A204.1 (cell line): ENCODE measurements around the gene CCDC78.
"Not testable (repeated sequence)": the region's sequence is repeated elsewhere in the genome, so short reads cannot be mapped to it uniquely, and the experiment has no call there.

Experiments
- FAIRE-seq: peaks from 2 replicates; lab custom pipeline; 2012; peaks lifted over from hg19 to GRCh38; lab: Jason Lieb, UNC

CCDC78 gene

GRCh38 chr16:692356-693108 is 33.7 kb downstream of the CCDC78 start:
- FAIRE-seq = no peak

DNA sequence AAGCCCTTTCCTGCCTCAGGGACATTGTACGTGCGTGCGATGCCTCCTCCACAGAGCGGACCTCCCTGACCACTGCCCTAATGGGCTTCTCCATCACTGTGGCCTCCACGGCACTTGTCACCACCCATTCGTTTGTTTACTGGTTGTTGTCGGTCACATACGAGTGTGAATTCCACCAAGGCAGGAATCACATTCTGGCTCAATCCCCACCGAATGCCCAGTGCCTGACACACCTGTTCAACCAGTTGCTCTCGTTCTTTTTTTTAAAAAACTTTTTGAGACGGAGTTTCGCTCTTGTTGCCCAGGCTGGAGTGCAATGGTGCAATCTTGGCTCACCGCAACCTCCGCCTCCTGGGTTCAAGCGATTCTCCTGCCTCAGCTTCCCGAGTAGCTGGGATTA is 35.0 kb downstream of the CCDC78 start:
- not testable (repeated sequence) for FAIRE-seq

- no peak for FAIRE-seq
These were observed 36.9 kb downstream of the CCDC78 start for GRCh38 chr16:689175-689897.

GRCh38 chr16:687499-687898 is 38.7 kb downstream of the CCDC78 start:
- no peak for FAIRE-seq

GRCh38 chr16:686459-687260 is 39.6 kb downstream of the CCDC78 start:
- no peak for FAIRE-seq

DNA sequence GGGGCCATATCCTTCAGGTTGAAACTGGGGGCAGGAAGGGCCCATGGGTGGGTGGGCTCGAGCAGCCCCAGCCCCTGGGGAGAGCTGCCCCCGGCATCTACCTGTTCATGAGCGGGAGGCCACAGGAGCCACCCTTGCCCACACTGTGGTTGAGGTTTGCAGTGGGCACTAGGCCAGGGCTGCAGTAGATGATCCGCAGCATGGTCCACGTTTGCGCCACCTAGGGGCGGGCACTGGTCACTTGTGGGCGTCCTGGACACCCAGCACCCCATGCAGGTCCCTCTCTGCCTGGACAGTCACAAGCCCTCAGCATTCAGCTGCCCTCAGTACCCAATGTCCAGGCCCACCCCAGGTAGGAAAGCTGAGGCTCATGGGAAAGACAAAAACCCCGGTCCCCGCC is 40.3 kb downstream of the CCDC78 start:
- no peak for FAIRE-seq

GRCh38 chr16:684961-685696 is 41.1 kb downstream of the CCDC78 start:
- no peak for FAIRE-seq

GRCh38 chr16:684071-684794 is 42.0 kb downstream of the CCDC78 start, which contains the start of gene JMJD8:
TSS of gene JMJD8 (minus strand) at chr16:684334. CDS start at chr16:684319, 15 bp downstream.
- no peak for FAIRE-seq

- no peak for FAIRE-seq
These were observed 42.7 kb downstream of the CCDC78 start for GRCh38 chr16:683396-684070.

- FAIRE-seq = no peak
These were observed 43.5 kb downstream of the CCDC78 start for GRCh38 chr16:682493-683395.

DNA sequence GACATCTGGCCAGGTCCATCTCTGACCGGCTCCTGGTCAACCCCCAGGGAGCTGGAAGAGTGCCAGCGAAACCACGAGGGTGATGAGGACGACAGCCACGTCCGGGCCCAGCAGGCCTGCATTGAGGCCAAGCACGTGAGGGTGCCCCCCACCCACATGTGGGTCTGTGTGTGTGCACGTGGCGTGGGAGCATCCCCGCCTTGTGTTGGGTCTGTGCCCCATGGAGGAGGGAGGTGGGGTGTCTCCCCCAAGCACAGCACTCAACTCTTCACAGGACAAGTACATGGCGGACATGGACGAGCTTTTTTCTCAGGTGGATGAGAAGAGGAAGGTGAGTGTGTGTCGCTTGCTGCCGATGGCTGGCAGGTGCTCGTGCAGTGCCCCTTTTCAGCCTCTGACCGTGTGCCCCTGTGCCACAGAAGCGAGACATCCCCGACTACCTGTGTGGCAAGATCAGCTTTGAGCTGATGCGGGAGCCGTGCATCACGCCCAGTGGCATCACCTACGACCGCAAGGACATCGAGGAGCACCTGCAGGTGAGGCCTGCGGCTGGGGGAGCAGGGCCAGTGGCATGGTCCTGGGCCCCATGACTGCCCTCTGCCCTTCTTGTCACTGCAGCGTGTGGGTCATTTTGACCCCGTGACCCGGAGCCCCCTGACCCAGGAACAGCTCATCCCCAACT is 44.4 kb downstream of the CCDC78 start:
- no peak for FAIRE-seq

DNA sequence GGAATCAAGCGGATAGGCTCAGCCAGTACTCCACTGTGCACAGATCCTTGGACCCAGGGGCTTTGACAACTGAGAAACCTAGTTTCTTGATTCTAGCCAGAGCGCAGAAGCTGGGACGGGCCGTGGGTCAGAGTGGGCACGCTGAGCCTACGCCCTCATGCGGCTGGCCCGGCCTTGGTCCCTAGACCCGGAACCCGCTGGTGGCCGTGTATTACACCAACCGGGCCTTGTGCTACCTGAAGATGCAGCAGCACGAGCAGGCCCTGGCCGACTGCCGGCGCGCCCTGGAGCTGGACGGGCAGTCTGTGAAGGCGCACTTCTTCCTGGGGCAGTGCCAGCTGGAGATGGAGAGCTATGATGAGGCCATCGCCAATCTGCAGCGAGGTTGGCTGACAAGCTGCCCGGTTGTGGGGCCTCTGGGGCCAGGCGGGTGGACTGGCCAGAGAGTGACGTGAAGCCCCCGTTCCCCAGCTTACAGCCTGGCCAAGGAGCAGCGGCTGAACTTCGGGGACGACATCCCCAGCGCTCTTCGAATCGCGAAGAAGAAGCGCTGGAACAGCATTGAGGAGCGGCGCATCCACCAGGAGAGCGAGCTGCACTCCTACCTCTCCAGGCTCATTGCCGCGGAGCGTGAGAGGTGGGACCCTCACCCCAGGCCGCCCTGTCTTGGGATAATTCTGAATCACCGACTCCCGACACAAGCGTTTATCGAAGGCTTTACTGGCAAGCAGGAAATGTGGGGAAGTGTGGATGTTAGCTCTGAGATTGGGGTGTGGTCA is 45.1 kb downstream of the CCDC78 start:
- no peak for FAIRE-seq

DNA sequence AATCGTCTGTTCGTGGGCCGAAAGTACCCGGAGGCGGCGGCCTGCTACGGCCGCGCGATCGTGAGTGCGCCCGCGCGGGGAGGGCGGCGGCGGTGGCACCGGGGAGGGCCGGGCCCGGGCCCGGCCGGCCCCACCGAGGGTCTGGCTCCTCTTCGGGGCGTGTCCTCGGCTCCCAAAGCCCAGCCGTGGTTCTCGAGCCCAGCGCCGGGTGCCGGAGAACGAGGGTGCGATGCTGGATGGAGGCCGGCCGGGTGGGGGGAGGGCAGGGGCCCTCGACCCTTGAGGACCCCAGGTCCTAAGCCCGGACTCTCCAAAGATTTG is 45.7 kb downstream of the CCDC78 start:
- FAIRE-seq = no peak

DNA sequence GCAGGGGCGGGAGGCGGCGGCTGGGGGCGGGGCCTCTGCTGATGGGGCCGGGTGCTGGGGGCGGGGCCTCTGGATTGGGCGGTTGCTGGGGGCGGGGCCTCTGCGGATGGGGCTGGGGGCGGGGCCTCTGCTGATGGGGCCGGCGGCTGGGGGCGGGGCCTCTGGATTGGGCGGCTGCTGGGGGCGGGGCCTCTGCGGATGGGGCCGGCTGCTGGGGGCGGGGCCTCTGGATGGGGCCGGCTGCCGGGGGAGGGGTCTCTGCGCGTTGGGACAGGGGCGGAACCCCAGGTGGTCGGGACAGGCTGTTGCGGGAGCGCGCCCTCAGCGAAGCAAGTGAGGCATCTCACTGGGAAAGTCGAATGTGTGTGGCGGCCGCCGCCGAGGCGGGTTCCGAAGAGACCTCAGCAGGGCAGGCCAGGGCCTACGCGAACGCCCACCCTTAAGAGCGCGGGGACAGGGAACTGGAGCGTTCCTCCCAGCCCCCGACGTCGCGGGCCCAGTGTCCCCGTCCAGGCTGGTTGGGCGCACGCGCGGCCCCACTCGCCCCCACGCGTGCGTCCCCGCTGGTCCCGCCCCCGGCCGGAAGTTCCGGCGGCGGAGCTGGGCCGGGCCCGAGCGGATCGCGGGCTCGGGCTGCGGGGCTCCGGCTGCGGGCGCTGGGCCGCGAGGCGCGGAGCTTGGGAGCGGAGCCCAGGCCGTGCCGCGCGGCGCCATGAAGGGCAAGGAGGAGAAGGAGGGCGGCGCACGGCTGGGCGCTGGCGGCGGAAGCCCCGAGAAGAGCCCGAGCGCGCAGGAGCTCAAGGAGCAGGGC is 46.2 kb downstream of the CCDC78 start, which contains the start of gene STUB1:
STUB1 (plus strand) TSS at position 597 of the 811 bp plus-strand sequence; CDS start at position 713, 116 bp downstream.
- FAIRE-seq = no peak

- FAIRE-seq = no peak
These were observed 47.1 kb downstream of the CCDC78 start for GRCh38 chr16:678858-679813.

DNA sequence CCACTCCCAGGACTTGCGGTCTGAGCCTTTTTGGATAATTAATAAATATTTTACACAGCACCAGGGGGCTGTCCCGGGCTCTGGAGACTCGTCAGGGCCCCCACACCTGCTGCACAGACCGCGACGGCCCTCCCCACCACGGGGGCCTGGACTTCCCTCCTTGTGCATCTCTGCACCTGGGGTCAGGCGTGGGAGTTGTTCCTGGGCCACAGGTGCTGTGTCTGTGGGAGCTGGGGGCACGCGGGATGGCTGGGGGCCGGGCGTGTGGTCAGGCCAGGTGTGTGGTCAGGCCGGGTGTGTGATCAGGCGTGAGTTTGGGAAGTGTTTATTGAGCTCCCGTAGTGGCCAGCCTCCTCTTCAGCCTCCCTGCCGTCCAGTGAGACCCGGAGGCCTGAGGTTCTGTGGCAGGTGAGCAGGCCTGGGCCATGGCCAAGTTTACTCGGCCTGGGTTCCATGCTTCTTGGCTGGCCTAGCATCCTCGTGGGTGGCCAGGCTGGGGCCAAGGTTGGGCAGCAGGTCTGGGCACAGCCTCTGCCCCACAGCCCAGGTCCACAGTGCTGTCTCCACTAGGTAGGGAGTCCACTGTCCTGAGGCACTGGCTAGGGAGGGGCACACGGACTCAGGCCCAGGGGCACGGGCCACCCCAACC is 47.9 kb downstream of the CCDC78 start:
- FAIRE-seq = no peak
